ENCODE results near the gene NRAP.

- TF ChIP-seq CTCF (IDR thresholded peaks at IDR 0.05; ENCODE audit: borderline replicate concordance, extremely low read depth, low read length, poor library complexity, severe bottlenecking) = no peak
- TF ChIP-seq EZH2 (IDR thresholded peaks at IDR 0.05; ENCODE audit: borderline replicate concordance, low read depth, low read length, severe bottlenecking) = no peak
Observed at GRCh38 chr10:113665806-113666354, 2.0 kb upstream of the NRAP start.

All from DND-41 (cell line).